Neutrophil (primary cell): ENCODE data around the gene DIS3L2.

ENCODE experiments used
- H3K27ac ChIP-seq: fragments of 200-600 bp; sonication (generic); 2 replicates; pipeline ENCODE4 v1.5.1; 2016; ENCODE audit warnings: mild to moderate bottlenecking, moderate library complexity
- H3K27me3 ChIP-seq: fragments of 200-600 bp; sonication (generic); 2 replicates; pipeline ENCODE4 v1.6.0; 2016; ENCODE audit warnings: mild to moderate bottlenecking
- H3K36me3 ChIP-seq: fragments of 200-600 bp; sonication (generic); 2 replicates; pipeline ENCODE4 v1.5.1; 2017
- H3K4me1 ChIP-seq, 2 experiments: fragments of 200-600 bp in 1 of 2; sonication (generic) in 1 of 2; 1 replicate in 1 of 2; 2 replicates in 1 of 2; pipeline versions ENCODE4 v1.5.1 to v1.6.1; 2013 to 2016; ENCODE audit warnings: low read depth in 1 of 2, low read length in 1 of 2, mild to moderate bottlenecking in 1 of 2, moderate library complexity in 1 of 2; ENCODE audit not compliant: control insufficient read depth in 1 of 2, insufficient read depth in 1 of 2
- H3K4me3 ChIP-seq, 2 experiments: fragments of 200-600 bp in 1 of 2; sonication (generic) in 1 of 2; 1 replicate in 1 of 2; 2 replicates in 1 of 2; pipeline ENCODE4 v1.5.1; 2013 to 2016; ENCODE audit warnings: low read depth in 1 of 2, low read length in 1 of 2, mild to moderate bottlenecking in 1 of 2, moderate library complexity in 1 of 2
- H3K9me3 ChIP-seq: fragments of 200-600 bp; sonication (generic); 2 replicates; pipeline ENCODE4 v1.5.1; 2016
- CTCF ChIP-seq: fragments of 200-600 bp; sonication (generic); IDR thresholded peaks from 2 replicates; pipeline ENCODE4 v1.5.1; 2016; ENCODE audit warnings: antibody characterized with exemption

The DIS3L2 gene

GRCh38 chr2:232138441-232138840, 176.9 kb downstream of the DIS3L2 start:
- Histone ChIP-seq H3K4me1 (no peaks in the 10 kb centered on the region), H3K9me3 (no peaks in the 10 kb centered on the region), H3K4me3 (no peak overlapping the region), H3K36me3 (no peaks in the 10 kb centered on the region), H3K27ac (no peak overlapping the region), H3K27me3 (no peaks in the 10 kb centered on the region)
- TF ChIP-seq CTCF = no peak

GRCh38 chr2:232139171-232139594, 177.7 kb downstream of the DIS3L2 start:
- Histone ChIP-seq H3K27me3 (no peaks in the 10 kb centered on the region), H3K36me3 (no peaks in the 10 kb centered on the region), H3K4me3 (no peak overlapping the region), H3K4me1 (no peaks in the 10 kb centered on the region), H3K9me3 (no peaks in the 10 kb centered on the region), H3K27ac (no peak overlapping the region)
- TF ChIP-seq CTCF = no peak

- Histone ChIP-seq H3K4me3 (no peak overlapping the region), H3K4me1 (no peaks in the 10 kb centered on the region), H3K27ac (no peak overlapping the region), H3K36me3 (no peaks in the 10 kb centered on the region), H3K27me3 (no peaks in the 10 kb centered on the region), H3K9me3 (no peaks in the 10 kb centered on the region)
- TF ChIP-seq CTCF = no peak
Measured at GRCh38 chr2:232139786-232140562, 178.5 kb downstream of the DIS3L2 start.

GRCh38 chr2:232141591-232141990, 180.1 kb downstream of the DIS3L2 start:
- no peak overlapping the region for H3K27ac ChIP-seq
- no peak for TF ChIP-seq CTCF
- no peaks in the 10 kb centered on the region for H3K4me1 ChIP-seq
- no peaks in the 10 kb centered on the region for H3K36me3 ChIP-seq
- no peak overlapping the region for H3K4me3 ChIP-seq
- H3K9me3 ChIP-seq = no peaks in the 10 kb centered on the region
- no peaks in the 10 kb centered on the region for H3K27me3 ChIP-seq

- Histone ChIP-seq H3K9me3 (no peaks in the 10 kb centered on the region), H3K27ac (no peak overlapping the region), H3K36me3 (no peaks in the 10 kb centered on the region), H3K4me1 (no peaks in the 10 kb centered on the region), H3K27me3 (no peaks in the 10 kb centered on the region), H3K4me3 (no peak overlapping the region)
- no peak for TF ChIP-seq CTCF
Measured at GRCh38 chr2:232142049-232142448, 180.5 kb downstream of the DIS3L2 start.
